PFSK-1 (cell line): ENCODE results near the gene TSKS.

Source experiments
- POLR2AphosphoS5 ChIP-seq: IDR thresholded peaks from 2 replicates; pipeline ENCODE4 v1.6.1; 2012; ENCODE audit warnings: low read depth, mild to moderate bottlenecking, control low read depth, low read length, moderate library complexity
- TAF1 ChIP-seq: IDR thresholded peaks from 2 replicates; pipeline ENCODE4 v1.6.1; 2012; ENCODE audit warnings: low read length, control low read depth, borderline replicate concordance; ENCODE audit not compliant: insufficient read depth
- TF ChIP-seq, protein P1 (sequence below), 2 experiments: IDR thresholded peaks; 2 replicates each; pipeline versions ENCODE4 v1.6.1 to v1.8.0; 2011 to 2012; ENCODE audit warnings: low read depth in 2 of 2, low read length in 2 of 2, control low read depth in 1 of 2, inconsistent platforms in 1 of 2, mild to moderate bottlenecking in 1 of 2, moderate library complexity in 1 of 2; ENCODE audit not compliant: insufficient read depth in 1 of 2

DNA sequence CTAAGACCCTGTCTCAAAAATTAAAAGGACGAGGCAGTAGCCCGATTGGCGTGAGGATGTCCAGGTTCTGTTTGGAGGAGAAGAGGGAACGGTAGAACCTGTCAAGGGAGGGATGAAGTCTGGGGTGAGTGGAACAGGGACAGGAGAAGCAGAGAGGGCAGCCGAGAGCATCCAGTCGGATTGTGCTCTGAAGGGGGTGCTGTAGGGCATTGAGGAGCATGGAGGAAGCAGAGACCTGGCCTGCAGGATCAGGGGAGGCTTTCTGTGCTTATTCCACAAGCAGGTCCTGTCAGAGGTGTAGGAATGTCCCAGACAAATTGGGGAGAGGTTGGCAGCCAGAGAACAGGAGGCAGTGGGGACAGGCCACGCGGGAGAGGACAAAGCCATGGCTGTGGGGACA is 17.8 kb upstream of the TSKS start:
- TF ChIP-seq, protein P1, sequence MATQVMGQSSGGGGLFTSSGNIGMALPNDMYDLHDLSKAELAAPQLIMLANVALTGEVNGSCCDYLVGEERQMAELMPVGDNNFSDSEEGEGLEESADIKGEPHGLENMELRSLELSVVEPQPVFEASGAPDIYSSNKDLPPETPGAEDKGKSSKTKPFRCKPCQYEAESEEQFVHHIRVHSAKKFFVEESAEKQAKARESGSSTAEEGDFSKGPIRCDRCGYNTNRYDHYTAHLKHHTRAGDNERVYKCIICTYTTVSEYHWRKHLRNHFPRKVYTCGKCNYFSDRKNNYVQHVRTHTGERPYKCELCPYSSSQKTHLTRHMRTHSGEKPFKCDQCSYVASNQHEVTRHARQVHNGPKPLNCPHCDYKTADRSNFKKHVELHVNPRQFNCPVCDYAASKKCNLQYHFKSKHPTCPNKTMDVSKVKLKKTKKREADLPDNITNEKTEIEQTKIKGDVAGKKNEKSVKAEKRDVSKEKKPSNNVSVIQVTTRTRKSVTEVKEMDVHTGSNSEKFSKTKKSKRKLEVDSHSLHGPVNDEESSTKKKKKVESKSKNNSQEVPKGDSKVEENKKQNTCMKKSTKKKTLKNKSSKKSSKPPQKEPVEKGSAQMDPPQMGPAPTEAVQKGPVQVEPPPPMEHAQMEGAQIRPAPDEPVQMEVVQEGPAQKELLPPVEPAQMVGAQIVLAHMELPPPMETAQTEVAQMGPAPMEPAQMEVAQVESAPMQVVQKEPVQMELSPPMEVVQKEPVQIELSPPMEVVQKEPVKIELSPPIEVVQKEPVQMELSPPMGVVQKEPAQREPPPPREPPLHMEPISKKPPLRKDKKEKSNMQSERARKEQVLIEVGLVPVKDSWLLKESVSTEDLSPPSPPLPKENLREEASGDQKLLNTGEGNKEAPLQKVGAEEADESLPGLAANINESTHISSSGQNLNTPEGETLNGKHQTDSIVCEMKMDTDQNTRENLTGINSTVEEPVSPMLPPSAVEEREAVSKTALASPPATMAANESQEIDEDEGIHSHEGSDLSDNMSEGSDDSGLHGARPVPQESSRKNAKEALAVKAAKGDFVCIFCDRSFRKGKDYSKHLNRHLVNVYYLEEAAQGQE (IDR thresholded peaks at IDR 0.05; ENCODE audit: insufficient read depth in 1 of 2, low read depth in 2 of 2, low read length in 2 of 2), result no peak
- TF ChIP-seq TAF1 (no peak), POLR2AphosphoS5 (no peak)
